Brain pericyte (primary cell): ENCODE measurements around the gene TINAGL1.

Experiments
- DNase-seq: peaks from one replicate; pipeline ENCODE4 v3.0.0-alpha.2; 2012; ENCODE audit warnings: low read depth, low spot score

TINAGL1 gene

DNA sequence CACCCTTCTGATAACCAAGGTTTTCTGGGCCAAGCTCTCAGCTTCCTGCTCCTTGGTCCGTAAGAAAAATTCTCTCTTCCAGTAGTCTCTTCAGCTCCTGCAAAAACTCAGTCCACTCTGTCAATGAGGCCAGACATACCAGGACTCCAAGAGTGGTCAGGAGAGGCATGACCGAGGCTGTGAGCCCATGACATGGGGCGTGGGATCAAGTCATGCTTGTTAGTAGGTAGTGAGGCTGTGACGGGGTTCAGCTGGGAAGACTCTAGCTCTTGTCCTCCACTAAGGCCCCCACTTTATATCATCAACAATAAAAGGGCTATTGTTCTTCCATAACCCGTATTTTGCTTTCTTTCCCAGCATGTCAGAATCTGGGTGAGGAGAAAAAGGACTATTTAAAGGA, 31.0 kb downstream of the TINAGL1 start:
- no peak for DNase-seq

DNA sequence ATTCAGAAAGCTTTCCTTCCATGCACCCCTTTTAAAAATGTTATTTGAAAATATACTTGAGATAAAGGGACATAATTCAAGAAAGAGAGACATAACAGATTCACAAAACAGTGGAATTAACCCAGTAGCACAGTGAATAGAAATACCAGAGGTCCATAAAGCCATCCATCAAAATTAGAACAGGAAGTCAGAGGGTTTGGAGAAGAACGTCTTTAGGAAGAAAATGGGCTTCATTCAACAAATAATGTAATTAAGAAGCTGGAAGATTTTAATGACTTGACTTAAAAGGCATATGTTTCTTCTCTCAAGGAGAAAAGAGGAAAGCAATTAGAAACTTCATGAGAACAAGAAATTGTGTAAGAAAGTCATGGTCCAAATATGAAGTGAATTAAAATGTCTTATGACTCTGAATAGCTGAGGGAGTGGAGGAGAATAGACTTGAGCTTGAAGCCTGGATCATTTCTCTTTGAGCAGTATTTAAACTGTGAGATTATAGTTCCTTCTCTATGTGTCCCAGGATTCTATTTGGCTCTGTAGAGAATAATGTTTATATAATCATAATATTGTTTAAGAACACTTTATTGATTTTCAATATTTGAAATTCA, 33.3 kb downstream of the TINAGL1 start:
- no peak for DNase-seq

GRCh38 chr1:31614414-31615005, 38.2 kb downstream of the TINAGL1 start:
- DNase-seq = no peak

DNA sequence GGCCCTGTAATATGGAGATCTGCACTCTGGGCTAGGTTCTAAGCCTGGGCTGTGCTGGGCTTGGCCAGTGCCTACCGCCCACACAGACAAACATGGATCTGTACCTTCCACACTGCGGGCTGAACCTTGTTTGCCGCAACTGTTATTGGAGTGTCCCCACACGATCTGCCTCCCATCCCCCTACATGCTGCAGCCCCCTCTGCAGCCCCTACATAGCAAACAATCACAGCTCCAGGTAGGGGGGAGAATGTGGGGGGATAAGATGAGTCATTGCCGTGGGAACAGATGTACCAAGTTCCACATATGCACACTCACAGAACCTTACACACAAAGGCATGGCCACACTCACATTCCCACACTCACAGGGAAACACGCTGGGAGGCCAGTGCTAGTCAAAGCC, 39.1 kb downstream of the TINAGL1 start:
- no peak for DNase-seq

DNA sequence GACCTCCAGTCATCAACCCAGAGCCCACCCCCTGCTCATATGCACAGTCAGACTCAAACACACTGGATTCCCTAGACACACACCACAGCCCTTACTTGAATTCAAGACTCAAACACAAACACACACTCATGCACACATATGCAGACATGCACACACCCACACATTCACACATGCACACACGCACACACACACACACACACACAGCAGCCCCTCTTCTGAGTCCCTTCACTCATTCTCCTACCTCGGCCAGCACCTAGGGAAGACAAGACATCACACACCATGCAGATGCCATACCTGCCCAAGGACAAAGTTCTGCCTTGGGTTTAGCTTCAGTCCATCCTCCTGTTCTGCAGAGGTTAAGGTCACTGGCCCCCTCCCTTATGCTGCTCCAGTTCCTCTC, 39.6 kb downstream of the TINAGL1 start:
- DNase-seq = no peak

GRCh38 chr1:31617218-31617915, 41.1 kb downstream of the TINAGL1 start, which contains the start of gene HCRTR1:
Gene HCRTR1 (plus strand): TSS chr1:31617689. CDS start chr1:31619193, 1,504 bp downstream.
- DNase-seq = no peak

- no peak for DNase-seq
Observed at GRCh38 chr1:31617916-31618746, 41.8 kb downstream of the TINAGL1 start.

DNA sequence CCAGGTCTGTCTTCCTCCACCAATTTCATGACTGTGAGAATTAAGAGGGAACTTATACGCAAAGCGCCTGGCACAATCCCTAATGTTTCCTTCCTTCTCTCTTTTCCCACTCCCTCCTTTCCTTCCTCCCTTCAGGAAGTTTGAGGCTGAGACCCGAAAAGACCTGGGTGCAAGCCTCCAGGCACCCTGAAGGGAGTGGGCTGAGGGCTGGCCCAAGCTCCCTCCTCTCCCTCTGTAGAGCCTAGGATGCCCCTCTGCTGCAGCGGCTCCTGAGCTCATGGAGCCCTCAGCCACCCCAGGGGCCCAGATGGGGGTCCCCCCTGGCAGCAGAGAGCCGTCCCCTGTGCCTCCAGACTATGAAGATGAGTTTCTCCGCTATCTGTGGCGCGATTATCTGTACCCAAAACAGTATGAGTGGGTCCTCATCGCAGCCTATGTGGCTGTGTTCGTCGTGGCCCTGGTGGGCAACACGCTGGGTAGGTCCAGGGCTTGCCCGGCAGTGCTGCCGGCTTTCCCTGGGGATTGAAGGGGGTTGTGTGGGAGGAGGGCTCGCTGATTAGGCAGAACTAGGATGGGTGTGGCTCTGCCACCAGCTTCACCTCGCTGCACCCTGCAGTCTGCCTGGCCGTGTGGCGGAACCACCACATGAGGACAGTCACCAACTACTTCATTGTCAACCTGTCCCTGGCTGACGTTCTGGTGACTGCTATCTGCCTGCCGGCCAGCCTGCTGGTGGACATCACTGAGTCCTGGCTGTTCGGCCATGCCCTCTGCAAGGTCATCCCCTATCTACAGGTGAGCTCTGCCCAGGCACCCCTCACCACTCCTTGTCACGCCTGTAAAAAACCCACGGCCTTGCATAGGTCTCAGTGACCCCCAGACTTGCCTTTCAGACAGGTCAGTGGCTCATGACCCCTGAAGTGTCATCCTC, 42.9 kb downstream of the TINAGL1 start:
- DNase-seq = no peak

GRCh38 chr1:31620631-31621497, 44.5 kb downstream of the TINAGL1 start:
- no peak for DNase-seq

GRCh38 chr1:31621498-31621820, 45.1 kb downstream of the TINAGL1 start:
- DNase-seq = no peak

DNA sequence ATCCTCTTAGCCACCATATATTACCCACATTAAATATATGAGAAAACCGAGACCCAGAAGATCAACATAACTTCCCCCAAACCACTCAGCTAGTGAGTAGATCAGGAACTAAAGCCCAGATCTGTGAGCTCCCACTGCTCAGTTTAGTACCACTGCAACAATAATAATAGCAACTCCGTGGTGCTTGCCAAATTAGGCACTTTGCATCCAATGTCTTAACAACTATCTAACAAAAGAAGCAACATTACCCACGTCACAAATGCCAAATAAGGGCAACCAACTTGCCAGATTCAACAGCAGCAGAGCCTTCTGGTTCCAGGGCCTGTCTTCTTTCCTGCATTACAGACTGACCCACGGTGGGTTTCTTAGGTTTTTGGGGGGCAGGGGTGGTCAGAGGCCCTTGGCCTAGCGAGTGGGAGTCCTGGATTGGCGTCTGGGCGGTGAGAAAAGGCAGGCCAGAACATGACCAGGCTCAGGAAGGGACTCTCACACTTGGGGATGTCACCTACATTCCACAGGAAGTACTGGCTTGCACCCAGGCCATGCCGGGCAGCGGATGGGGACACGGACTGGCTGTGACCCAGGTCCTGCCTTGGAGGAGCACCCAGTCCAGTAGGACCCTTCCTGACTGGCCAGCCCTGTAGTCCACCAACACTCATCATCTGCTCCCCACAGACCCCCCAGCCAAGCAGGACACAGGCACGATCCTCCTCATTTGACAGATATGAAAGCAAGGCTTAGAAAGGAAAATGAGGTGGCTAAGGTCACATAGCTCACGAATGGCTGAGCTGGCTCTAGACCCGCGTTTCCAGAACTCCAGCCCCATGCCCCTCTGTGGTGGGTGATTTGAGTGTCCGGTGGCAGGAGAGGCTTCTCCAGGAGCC, 45.8 kb downstream of the TINAGL1 start:
- no peak for DNase-seq

- DNase-seq = no peak
Observed at GRCh38 chr1:31623365-31623764, 47.0 kb downstream of the TINAGL1 start.

DNA sequence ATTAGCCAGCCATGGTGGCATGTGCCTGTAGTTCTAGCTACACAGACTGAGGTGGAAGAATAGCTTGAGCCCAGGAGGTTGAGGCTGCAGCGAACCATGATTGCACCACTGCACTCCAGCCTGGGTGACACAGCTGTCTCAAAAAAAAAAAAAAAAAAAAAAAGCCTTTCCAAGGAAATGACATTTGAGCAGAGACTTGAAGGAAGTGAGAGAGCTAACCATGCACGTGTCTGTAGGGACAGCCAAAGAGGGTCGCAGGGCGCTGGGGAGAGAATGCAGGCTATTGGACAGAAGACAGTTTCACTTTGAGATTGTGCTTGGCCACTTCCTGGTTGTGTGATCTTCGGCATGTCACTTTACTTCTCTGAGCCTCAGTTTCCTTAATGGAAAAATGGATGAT, 48.0 kb downstream of the TINAGL1 start:
- DNase-seq = no peak

GRCh38 chr1:31624731-31625514, 48.6 kb downstream of the TINAGL1 start:
- no peak for DNase-seq

DNA sequence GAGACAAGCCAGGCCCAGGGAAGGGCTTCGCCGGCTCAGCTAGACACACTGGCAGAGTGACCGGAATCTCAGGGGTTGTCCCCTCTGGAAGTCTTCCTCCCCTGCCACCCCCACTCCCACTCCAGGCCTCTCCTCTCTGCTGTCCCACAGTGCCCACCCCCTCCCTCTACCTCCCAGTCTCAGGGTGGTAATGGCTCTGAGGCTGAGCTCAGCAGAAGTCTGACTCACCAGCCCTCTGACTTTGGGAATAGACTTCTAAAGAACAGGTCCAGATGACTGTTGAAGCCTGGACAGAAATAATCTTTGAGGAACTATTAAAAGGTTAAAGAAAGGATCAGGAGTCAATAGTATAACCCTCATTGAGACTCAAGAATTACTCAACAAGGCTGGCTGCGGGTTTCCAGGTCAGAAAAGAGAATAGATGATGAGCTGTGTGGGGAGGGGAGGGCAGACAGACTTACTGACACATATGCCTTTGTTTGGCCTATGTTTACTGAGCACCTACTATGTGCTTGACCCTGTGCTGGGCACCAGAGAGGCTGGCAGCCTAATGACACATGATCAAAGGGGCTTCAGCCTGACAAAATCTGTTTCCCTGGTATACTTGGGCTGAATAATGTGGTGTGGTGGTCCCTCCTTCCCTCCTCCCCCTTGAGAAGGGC, 49.4 kb downstream of the TINAGL1 start:
- DNase-seq = no peak

GRCh38 chr1:31626223-31627207, 50.2 kb downstream of the TINAGL1 start:
- DNase-seq = no peak
